ENCODE results near the gene ARSB. TPM values are rescaled to one million over a fixed set of nuclear protein-coding genes. Genes with fewer than 3 reads are reported as not detected.

The ARSB gene
- total RNA-seq, 2 experiments from 2014 or later: 9.2 TPM

GRCh38 chr5:79032031-79032695 lies 47.1 kb upstream of the ARSB start:
- no peak for DNase-seq (ENCODE audit: low spot score)
- CTCF ChIA-PET (ENCODE audit: unreplicated experiment): no interaction called here
- intact Hi-C loops (cut with micrococcal nuclease; ENCODE audit: unreplicated experiment): no loop called here
- no peak for TF ChIP-seq EZH2phosphoT487 (IDR thresholded peaks at IDR 0.05; ENCODE audit: borderline replicate concordance, low read depth, low read length)
- no peak for TF ChIP-seq CTCF (conservative IDR thresholded peaks at IDR 0.05; ENCODE audit: low read length)
- Histone ChIP-seq H4K20me1 (ENCODE audit: insufficient read depth, low read length) (no peaks in the 10 kb centered on the region), H3K9me2 (ENCODE audit: insufficient read depth, low read length) (no peaks in the 10 kb centered on the region), H3K4me3 (ENCODE audit: low read depth, low read length, poor library complexity, severe bottlenecking) (no peak overlapping the region), H2AFZ (ENCODE audit: low read length) (no peak overlapping the region), H3K4me2 (ENCODE audit: low read length) (no peak overlapping the region), H3K79me2 (ENCODE audit: insufficient read depth, low read depth, low read length) (no peaks in the 10 kb centered on the region), H3K27ac (ENCODE audit: low read depth, low read length, poor library complexity, severe bottlenecking) (no peak overlapping the region), H3K36me3 (ENCODE audit: insufficient read depth, low read length) (no peaks in the 10 kb centered on the region), H3K9me3 (ENCODE audit: low read length) (no peaks in the 10 kb centered on the region), H3K4me1 (ENCODE audit: insufficient read depth, low read length, poor library complexity, severe bottlenecking) (no peaks in the 10 kb centered on the region)
- POLR2A ChIA-PET: no interaction called here
- BruUV-seq (replicated peaks): no TSS peak

GRCh38 chr5:79031485-79031867 lies 46.4 kb upstream of the ARSB start:
- H4K20me1 ChIP-seq (ENCODE audit: insufficient read depth, low read length): no peaks in the 10 kb centered on the region
- BruUV-seq (replicated peaks): no TSS peak
- no peaks in the 10 kb centered on the region for H3K79me2 ChIP-seq (ENCODE audit: insufficient read depth, low read depth, low read length)
- no peaks in the 10 kb centered on the region for H3K9me3 ChIP-seq (ENCODE audit: low read length)
- no peak overlapping the region for H3K4me3 ChIP-seq (ENCODE audit: low read depth, low read length, poor library complexity, severe bottlenecking)
- H3K4me1 ChIP-seq (ENCODE audit: insufficient read depth, low read length, poor library complexity, severe bottlenecking): no peaks in the 10 kb centered on the region
- no peaks in the 10 kb centered on the region for H3K9me2 ChIP-seq (ENCODE audit: insufficient read depth, low read length)
- H3K36me3 ChIP-seq (ENCODE audit: insufficient read depth, low read length): no peaks in the 10 kb centered on the region
- intact Hi-C loops (cut with micrococcal nuclease; ENCODE audit: unreplicated experiment): no loop called here
- ChIA-PET CTCF (ENCODE audit: unreplicated experiment) (no interaction called here), POLR2A (interaction anchor here (0.6 kb wide), 1 partner anchor 325 kb away, joined by 3 read pairs; no protein-coding TSS in a partner anchor)
- no peak overlapping the region for H3K27ac ChIP-seq (ENCODE audit: low read depth, low read length, poor library complexity, severe bottlenecking)
- TF ChIP-seq EZH2phosphoT487 (IDR thresholded peaks at IDR 0.05; ENCODE audit: borderline replicate concordance, low read depth, low read length) (no peak), CTCF (conservative IDR thresholded peaks at IDR 0.05; ENCODE audit: low read length) (no peak)
- no peak for DNase-seq (ENCODE audit: low spot score)
- no peak overlapping the region for H3K4me2 ChIP-seq (ENCODE audit: low read length)
- H2AFZ ChIP-seq (ENCODE audit: low read length): no peak overlapping the region

DNA sequence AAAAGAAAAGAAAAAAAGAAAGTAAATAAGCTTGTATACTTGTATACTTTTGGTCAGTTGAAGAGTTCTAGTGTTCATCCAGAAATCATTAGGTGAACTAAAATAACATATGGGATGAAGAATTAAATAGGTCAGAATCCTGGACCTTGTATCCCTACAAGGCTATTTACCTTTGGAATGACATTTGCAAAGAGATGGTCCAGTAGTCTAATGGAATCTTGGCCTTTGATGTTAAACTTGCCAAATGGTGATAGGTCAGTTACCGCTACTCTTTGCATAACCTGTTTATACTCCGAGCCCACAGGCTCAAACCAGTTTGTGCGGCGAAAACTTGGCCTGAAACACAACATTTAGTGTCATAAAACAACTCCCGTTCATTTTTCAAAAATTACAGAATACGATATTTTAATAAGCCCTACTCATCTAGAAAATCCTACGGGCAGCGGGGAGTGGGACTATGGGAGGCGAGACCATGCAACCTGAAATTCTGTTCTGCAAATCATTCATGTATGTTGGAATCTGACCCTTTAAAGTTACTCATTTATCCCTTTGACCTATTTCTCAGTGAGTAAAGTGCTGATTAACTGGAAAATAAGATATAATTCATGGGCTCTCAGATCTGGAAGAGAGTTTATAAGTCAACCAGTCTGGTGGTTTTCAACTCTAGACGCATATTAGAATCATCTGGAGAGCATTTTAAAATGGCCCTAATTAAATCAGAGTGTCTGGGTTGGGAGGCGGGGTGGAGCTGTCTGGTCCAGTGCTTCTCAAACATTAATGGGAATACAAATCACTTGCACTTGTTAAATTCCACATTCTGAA lies 45.8 kb upstream of the ARSB start:
- Histone ChIP-seq H3K27ac (ENCODE audit: low read depth, low read length, poor library complexity, severe bottlenecking) (no peak overlapping the region), H3K4me3 (ENCODE audit: low read depth, low read length, poor library complexity, severe bottlenecking) (no peak overlapping the region), H2AFZ (ENCODE audit: low read length) (no peak overlapping the region), H3K9me2 (ENCODE audit: insufficient read depth, low read length) (no peaks in the 10 kb centered on the region), H3K4me1 (ENCODE audit: insufficient read depth, low read length, poor library complexity, severe bottlenecking) (no peaks in the 10 kb centered on the region), H4K20me1 (ENCODE audit: insufficient read depth, low read length) (no peaks in the 10 kb centered on the region), H3K79me2 (ENCODE audit: insufficient read depth, low read depth, low read length) (no peaks in the 10 kb centered on the region), H3K9me3 (ENCODE audit: low read length) (no peaks in the 10 kb centered on the region), H3K36me3 (ENCODE audit: insufficient read depth, low read length) (no peaks in the 10 kb centered on the region), H3K4me2 (ENCODE audit: low read length) (no peak overlapping the region)
- intact Hi-C loops (cut with micrococcal nuclease; ENCODE audit: unreplicated experiment): no loop called here
- no peak for DNase-seq (ENCODE audit: low spot score)
- BruUV-seq (replicated peaks): no TSS peak
- TF ChIP-seq CTCF (conservative IDR thresholded peaks at IDR 0.05; ENCODE audit: low read length) (no peak), EZH2phosphoT487 (IDR thresholded peaks at IDR 0.05; ENCODE audit: borderline replicate concordance, low read depth, low read length) (no peak)
- POLR2A ChIA-PET: interaction anchor here (0.6 kb wide), 2 partner anchors 125 to 326 kb away, joined by 3 read pairs; no protein-coding TSS in a partner anchor
- CTCF ChIA-PET (ENCODE audit: unreplicated experiment): no interaction called here

All from OCI-LY7 (cell line).